ENCODE results near the gene KRTDAP. TPM values are rescaled to one million over a fixed set of nuclear protein-coding genes. Genes with fewer than 3 reads are reported as not detected.
A peak's percentile ranks its signal among the peaks of the same experiment; 100 is the strongest.

Gene KRTDAP, protein sequence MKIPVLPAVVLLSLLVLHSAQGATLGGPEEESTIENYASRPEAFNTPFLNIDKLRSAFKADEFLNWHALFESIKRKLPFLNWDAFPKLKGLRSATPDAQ
- not detected for total RNA-seq

GRCh38 chr19:35490364-35490763 is at the start of gene KRTDAP:
Gene KRTDAP, minus strand, starts transcription at chr19:35490464. Its CDS starts 22 bp downstream, at chr19:35490442.
- DNase-seq (no peak), ATAC-seq (replicated peaks in 1 of 2) (no peak)
- H3K4me1 Mint-ChIP-seq (ENCODE audit: low read depth) = peaks cover 7% of the 10 kb centered on the region
- no peaks in the 10 kb centered on the region for H3K9me3 Mint-ChIP-seq
- H3K36me3 Mint-ChIP-seq (ENCODE audit: insufficient read depth in 2 of 2) = no peaks in the 10 kb centered on the region
- H3K27me3 Mint-ChIP-seq (ENCODE audit: low read depth) = peaks cover 20% of the 10 kb centered on the region
- H3K27ac Mint-ChIP-seq = no peak within 1 kb of the TSS
- no peak within 1 kb of the TSS for H3K4me3 Mint-ChIP-seq

DNA sequence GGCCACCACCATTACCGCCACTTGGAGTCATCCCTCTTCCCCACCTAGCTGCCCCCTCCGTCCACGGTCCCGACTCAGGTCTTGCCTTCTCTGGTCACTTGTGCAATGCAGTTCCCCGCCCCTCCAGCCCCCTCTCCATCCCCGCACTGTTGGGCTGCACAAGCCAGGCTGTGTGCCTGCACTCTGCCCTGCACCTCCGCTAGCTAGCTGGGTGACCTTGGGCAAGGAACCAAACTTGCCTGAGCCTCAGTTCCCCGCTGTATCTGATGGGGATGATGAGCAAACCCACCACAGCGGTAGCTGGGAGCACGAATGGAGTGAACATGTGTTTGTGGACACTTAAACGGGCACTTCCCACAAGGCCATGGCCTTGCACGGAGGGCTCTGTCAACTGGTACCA is 49.6 kb upstream of the KRTDAP start:
- ATAC-seq (replicated peaks in 1 of 2) (no peak), DNase-seq (no peak)
- Mint-ChIP-seq H3K27ac (no peak overlapping the region), H3K27me3 (ENCODE audit: low read depth) (no peaks in the 10 kb centered on the region), H3K36me3 (ENCODE audit: insufficient read depth in 2 of 2) (no peaks in the 10 kb centered on the region), H3K4me3 (no peak overlapping the region), H3K4me1 (ENCODE audit: low read depth) (peaks cover 16% of the 10 kb centered on the region), H3K9me3 (no peaks in the 10 kb centered on the region)

DNA sequence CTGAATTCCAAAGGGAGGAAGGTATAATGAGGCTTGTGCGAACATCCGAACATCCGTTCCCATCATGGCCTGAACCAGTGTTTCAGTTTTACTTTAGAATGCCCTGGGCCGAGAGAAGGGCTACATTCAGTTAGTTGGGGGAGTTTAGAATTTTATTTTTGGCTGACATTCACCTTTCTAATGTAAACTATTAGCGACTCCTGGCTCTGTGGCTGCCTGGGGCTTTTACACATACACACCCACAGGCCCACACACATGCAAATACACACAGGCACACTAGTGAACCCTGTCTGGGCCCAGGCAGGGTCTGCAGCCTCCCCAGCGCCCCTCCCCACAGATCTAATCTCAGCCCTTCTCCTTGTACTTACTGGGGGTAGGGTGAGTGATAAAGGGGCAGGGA is 49.0 kb upstream of the KRTDAP start:
- ATAC-seq (replicated peaks in 1 of 2) (no peak), DNase-seq (no peak)
- Mint-ChIP-seq H3K9me3 (no peaks in the 10 kb centered on the region), H3K27me3 (ENCODE audit: low read depth) (no peaks in the 10 kb centered on the region), H3K4me3 (no peak overlapping the region), H3K36me3 (ENCODE audit: insufficient read depth in 2 of 2) (no peaks in the 10 kb centered on the region), H3K27ac (no peak overlapping the region), H3K4me1 (ENCODE audit: low read depth) (peaks cover 11% of the 10 kb centered on the region)

DNA sequence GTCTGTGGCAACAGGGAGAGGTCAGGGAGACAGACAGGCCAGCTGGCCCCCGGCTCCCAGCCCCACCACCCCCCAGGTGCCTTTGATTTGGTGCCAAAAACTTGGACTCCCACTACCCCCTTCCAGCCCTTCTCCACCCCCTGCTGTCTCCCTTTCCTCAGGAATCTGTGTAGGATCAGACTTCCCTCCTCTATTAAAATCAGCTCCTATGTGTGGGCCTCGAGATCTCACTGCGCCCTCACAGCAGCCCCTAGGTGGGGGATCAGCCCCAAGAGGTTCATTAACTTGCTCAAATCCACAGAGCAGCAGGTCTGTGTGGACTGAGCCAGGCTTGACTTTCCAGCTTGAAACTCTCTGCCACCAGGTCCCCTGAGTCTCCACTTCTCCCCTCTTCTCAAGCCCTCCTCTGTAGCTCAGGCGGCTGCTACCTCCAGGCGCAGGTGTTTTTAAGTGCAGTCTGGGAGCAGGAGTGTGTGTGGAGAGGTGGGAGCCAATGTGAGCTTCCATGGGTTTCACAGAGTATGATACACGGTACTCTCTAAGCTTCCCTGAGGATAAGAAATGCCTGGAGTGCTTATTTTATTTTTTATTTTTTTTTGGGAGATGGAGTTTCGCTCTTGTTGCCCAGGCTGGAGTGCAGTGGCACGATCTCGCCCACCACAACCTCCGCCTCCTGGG is 44.7 kb upstream of the KRTDAP start:
- H3K4me1 Mint-ChIP-seq (ENCODE audit: low read depth) = peaks cover 16% of the 10 kb centered on the region
- peaks cover 9% of the 10 kb centered on the region for H3K27me3 Mint-ChIP-seq (ENCODE audit: low read depth)
- H3K36me3 Mint-ChIP-seq (ENCODE audit: insufficient read depth in 2 of 2) = no peaks in the 10 kb centered on the region
- DNase-seq = no peak
- H3K27ac Mint-ChIP-seq = no peak overlapping the region
- no peaks in the 10 kb centered on the region for H3K9me3 Mint-ChIP-seq
- no peak for ATAC-seq (replicated peaks in 1 of 2)
- H3K4me3 Mint-ChIP-seq = no peak overlapping the region

- H3K27me3 Mint-ChIP-seq (ENCODE audit: low read depth) = peaks cover 11% of the 10 kb centered on the region
- DNase-seq (peak; percentile 36 to 63), ATAC-seq (replicated peaks in 1 of 2) (peak; percentile 85 to 92)
- peaks cover 16% of the 10 kb centered on the region for H3K4me1 Mint-ChIP-seq (ENCODE audit: low read depth)
- H3K4me3 Mint-ChIP-seq = peak overlapping the region; percentile 55 to 60
- H3K36me3 Mint-ChIP-seq (ENCODE audit: insufficient read depth in 2 of 2) = no peaks in the 10 kb centered on the region
- H3K9me3 Mint-ChIP-seq = no peaks in the 10 kb centered on the region
- no peak overlapping the region for H3K27ac Mint-ChIP-seq
Observed at GRCh38 chr19:35533822-35534392, 43.6 kb upstream of the KRTDAP start.

GRCh38 chr19:35533201-35533821 is 43.0 kb upstream of the KRTDAP start, which contains the start of gene GAPDHS:
Gene GAPDHS, plus strand, starts transcription at chr19:35533456. Its CDS starts 72 bp downstream, at chr19:35533528.
- peaks cover 17% of the 10 kb centered on the region for H3K27me3 Mint-ChIP-seq (ENCODE audit: low read depth)
- no peaks in the 10 kb centered on the region for H3K9me3 Mint-ChIP-seq
- peak within 1 kb of the TSS; percentile 55 to 61 for H3K4me3 Mint-ChIP-seq
- no peak for DNase-seq
- peak in 1 of 2 donors; percentile 12 for ATAC-seq (replicated peaks in 1 of 2)
- H3K4me1 Mint-ChIP-seq (ENCODE audit: low read depth) = peaks cover 16% of the 10 kb centered on the region
- no peak within 1 kb of the TSS for H3K27ac Mint-ChIP-seq
- H3K36me3 Mint-ChIP-seq (ENCODE audit: insufficient read depth in 2 of 2) = no peaks in the 10 kb centered on the region

DNA sequence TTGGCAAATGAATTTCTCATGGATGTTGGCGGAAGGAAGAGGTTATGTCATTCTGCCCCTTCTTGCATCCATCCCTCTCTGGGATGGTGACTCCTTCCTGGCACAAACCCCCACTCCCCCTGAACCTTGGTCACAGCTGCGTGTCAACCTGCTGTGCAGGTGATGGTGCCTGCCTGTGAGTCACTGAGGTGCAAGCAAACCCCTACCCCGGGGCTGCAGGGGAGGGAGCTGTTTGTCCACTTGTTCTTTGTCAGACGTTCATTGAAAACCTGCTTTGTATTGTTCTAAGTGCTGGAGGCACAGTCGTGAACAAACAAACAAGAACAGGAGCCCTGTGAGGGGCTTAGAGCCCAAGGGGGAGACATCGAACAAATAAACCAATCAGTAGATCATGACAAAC is 41.0 kb upstream of the KRTDAP start:
- ATAC-seq (replicated peaks in 1 of 2) = no peak
- no peak overlapping the region for H3K27ac Mint-ChIP-seq
- no peak overlapping the region for H3K4me3 Mint-ChIP-seq
- H3K4me1 Mint-ChIP-seq (ENCODE audit: low read depth) = peaks cover 16% of the 10 kb centered on the region
- no peaks in the 10 kb centered on the region for H3K9me3 Mint-ChIP-seq
- DNase-seq = no peak
- peaks cover 26% of the 10 kb centered on the region for H3K27me3 Mint-ChIP-seq (ENCODE audit: low read depth)
- no peaks in the 10 kb centered on the region for H3K36me3 Mint-ChIP-seq (ENCODE audit: insufficient read depth in 2 of 2)

DNA sequence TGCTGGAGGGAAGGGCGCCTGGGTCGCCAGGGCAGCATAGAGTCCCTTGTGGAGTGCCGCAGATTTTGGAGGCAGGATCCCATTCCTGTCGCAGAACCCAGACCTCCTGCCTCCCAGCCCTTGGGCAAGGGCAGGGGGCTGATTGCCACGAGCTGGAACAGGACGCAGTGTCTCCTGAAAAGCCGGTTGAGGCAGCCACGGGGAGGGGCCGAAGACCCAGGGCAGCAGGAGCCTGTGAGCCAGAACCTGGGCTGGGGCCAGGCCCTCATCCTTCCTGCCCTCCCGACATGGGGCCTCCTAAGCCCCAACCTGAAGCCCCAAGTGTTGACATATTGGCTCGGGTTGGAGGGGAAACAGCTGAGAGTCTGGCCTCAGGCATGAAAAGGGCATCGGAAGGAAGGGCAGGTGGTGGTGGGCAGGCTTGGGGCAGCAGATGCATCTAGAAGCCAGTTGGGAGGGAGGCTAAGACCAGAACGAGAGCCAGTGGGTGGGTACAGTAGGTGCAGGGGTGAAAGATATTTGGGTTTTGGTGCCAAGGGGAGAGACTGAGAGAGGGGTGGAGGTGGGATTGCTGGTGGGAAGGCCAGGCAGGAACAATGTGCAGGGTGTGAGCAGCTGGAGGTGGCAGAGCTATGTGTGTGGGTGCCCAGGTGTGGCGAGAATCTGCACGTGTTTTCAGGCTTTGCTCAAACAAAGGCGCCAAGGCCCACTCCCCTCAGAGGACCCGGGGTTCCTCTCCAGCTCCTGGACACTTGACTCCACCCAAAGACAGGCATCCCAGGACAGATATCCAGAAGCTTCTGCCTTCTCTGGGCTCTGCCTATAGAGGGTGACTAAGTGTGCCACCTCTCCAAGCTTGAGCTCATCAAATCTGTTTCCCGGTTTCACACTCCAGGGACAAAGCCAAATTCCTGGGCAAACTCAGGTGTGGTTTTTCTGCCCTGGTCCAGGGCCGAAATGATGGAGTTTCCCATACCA is 39.3 kb upstream of the KRTDAP start:
- peaks cover 26% of the 10 kb centered on the region for H3K27me3 Mint-ChIP-seq (ENCODE audit: low read depth)
- ATAC-seq (replicated peaks in 1 of 2) (no peak), DNase-seq (no peak)
- peaks cover 16% of the 10 kb centered on the region for H3K4me1 Mint-ChIP-seq (ENCODE audit: low read depth)
- H3K9me3 Mint-ChIP-seq = no peaks in the 10 kb centered on the region
- no peak overlapping the region for H3K27ac Mint-ChIP-seq
- no peaks in the 10 kb centered on the region for H3K36me3 Mint-ChIP-seq (ENCODE audit: insufficient read depth in 2 of 2)
- no peak overlapping the region for H3K4me3 Mint-ChIP-seq

DNA sequence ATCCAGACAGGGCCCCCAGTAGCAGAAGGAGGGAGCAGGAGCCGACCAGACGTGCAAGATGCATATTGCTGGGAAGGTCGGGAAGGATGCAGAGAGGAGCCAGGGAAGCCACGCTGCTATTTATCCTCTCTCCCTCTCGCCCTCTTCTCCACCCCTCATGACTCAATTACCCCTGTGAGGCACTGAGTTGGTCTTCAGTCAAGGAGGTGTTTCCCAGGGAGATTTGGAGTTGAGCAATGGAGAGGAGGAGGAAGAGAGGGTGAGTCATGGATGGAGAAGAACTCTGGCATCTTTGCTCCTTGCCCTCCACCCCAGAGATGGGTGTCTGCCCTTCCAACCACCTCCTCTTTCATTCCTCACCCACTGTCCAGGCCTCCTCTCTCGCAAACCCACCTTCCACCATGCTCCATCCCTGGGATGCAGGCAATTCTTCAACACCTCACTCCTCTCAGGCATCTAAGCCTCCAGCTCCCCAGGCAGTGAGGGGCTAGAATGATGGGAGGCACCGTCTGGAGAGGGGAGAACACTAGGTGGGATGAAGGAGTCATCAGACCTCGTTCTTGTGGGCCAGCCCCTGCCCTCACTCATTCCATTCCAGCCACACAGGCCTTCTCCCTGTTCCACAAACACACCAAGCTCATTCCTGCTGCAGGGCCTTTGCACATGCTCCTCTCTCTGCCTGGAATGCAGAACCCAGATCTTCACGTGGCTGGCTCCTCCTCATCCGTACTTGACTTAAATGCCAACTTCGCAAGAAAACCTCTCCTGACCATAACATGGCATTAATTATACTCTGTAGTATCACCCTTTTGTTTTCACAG is 38.2 kb upstream of the KRTDAP start, which contains the start of gene SBSN:
Gene SBSN, minus strand, starts transcription at position 94 of the 821 bp plus-strand sequence. Its CDS starts 30 bp downstream, at position 64.
- Mint-ChIP-seq H3K4me3 (no peak within 1 kb of the TSS), H3K9me3 (no peaks in the 10 kb centered on the region), H3K4me1 (ENCODE audit: low read depth) (peaks cover 9% of the 10 kb centered on the region), H3K36me3 (ENCODE audit: insufficient read depth in 2 of 2) (no peaks in the 10 kb centered on the region), H3K27me3 (ENCODE audit: low read depth) (peaks cover 26% of the 10 kb centered on the region), H3K27ac (no peak within 1 kb of the TSS)
- ATAC-seq (replicated peaks in 1 of 2) (no peak), DNase-seq (no peak)

DNA sequence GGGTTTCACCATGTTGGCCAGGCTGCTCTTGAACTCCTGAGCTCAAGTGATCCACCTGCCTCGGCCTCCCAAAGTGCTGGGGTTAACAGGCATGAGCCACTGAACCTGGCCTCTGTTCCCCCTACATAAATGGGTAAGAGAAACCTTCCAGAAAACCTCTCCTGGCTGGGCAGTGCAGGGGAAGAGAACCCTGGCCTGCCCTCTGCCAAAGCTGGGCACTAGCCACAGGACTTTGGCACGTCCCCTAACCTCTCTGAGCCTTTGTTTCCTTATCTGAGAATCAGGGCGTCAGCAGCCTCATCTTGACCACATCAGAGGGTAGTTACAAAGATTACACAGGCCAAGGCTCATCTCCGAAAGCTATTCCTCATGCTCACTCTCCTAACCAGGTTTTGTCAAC is 35.6 kb upstream of the KRTDAP start:
- ATAC-seq (replicated peaks in 1 of 2) = no peak
- Mint-ChIP-seq H3K9me3 (no peaks in the 10 kb centered on the region), H3K27ac (no peak overlapping the region), H3K36me3 (ENCODE audit: insufficient read depth in 2 of 2) (no peaks in the 10 kb centered on the region), H3K4me3 (no peak overlapping the region), H3K4me1 (ENCODE audit: low read depth) (no peaks in the 10 kb centered on the region), H3K27me3 (ENCODE audit: low read depth) (peaks cover 17% of the 10 kb centered on the region)
- DNase-seq = no peak

GRCh38 chr19:35524181-35524837 is 34.0 kb upstream of the KRTDAP start:
- H3K9me3 Mint-ChIP-seq = no peaks in the 10 kb centered on the region
- no peaks in the 10 kb centered on the region for H3K4me1 Mint-ChIP-seq (ENCODE audit: low read depth)
- DNase-seq (no peak), ATAC-seq (replicated peaks in 1 of 2) (no peak)
- H3K4me3 Mint-ChIP-seq = no peak overlapping the region
- H3K36me3 Mint-ChIP-seq (ENCODE audit: insufficient read depth in 2 of 2) = no peaks in the 10 kb centered on the region
- H3K27ac Mint-ChIP-seq = no peak overlapping the region
- peaks cover 21% of the 10 kb centered on the region for H3K27me3 Mint-ChIP-seq (ENCODE audit: low read depth)

Measured in activated T-cell treated with anti-CD3 and anti-CD28 coated beads, Interleukin-2, amount 50 U/mL, for 72 hours (primary cell).